NK-92 (cell line): Measurements from ENCODE around the gene CLEC6A.
"Not testable (repeated sequence)": the region's sequence is repeated elsewhere in the genome, so short reads cannot be mapped to it uniquely, and the experiment has no call there.

Experiments used
- DNase-seq: peaks from one replicate; lab custom pipeline; 2025; ENCODE audit not compliant: unreplicated experiment; lab: John Stamatoyannopoulos, UW

CLEC6A gene

DNA sequence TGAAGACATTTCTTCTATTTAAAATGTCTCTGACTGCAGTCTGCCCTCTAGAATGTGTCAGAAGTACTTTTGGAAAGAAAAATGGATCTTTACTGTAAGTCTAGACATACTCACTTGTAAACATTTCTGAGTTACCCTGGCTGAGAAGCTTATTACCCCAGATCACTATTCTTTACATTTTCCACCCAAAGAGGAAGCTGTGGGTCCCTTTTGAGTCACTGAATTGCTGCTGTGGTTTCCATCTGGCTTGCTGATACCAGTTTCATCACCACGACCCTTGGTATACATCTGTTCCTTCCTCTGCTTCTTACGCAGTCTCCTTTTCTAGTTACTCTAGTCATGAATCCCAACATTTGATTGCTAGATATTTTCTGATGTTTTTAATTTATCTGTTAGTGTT is 37.3 kb downstream of the CLEC6A start:
- DNase-seq, result no peak

DNA sequence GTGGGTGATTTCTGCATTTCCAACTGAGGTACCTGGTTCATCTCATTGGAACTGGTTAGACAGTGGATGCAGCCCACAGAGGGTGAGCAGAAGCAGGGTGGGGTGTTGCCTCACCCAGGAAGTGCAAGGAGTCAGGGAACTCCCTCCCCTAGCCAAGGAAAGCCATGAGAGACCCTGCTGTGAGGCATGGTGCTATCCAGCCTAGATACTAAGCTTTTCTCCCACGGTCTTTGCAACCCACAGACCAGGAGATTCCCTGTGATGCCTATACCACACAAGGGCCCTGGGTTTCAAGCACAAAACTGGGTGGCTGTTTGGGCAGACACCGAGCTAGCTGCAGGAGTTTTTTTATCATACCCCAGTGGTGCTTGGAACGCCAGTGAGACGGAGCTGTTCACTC is 39.9 kb downstream of the CLEC6A start:
- DNase-seq, result not testable (repeated sequence)

DNA sequence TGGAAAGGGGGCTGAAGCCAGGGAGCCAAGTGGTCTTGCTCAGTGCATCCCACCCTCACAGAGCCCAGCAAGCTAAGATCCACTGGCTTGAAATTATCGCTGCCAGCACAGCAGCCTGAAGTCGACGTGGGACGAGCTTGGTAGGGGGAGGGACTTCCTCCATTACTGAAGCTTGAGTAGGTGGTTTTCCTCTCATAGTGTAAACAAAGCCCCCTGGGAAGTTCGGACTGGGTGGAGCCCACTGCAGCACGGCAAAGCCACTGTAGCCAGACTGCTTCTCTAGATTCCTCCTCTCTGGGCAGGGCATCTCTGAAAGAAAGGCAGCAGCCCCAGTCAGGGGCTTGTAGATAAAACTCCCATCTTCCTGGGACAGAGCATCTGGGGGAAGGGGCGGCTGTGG is 40.3 kb downstream of the CLEC6A start:
- DNase-seq, result not testable (repeated sequence)

DNA sequence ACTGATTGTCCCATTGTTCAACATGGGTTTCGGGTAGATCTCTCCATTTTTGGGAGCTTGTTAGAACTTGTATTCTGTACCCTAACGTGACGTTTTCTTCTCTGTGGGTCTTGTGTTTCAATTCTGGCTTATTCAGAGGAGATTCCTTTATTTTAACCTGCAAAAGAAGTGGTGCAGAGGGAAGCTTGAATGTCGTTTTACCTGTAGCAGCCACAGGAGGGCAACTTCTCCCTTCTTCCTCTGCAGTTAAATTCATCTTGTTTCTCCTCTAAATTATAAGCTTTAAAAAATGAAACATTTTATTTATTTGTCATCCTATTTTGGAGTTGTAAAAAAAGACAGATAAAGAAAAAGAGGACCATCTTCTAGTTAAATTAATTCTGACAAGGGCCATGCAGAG is 43.9 kb downstream of the CLEC6A start:
- no peak for DNase-seq

DNA sequence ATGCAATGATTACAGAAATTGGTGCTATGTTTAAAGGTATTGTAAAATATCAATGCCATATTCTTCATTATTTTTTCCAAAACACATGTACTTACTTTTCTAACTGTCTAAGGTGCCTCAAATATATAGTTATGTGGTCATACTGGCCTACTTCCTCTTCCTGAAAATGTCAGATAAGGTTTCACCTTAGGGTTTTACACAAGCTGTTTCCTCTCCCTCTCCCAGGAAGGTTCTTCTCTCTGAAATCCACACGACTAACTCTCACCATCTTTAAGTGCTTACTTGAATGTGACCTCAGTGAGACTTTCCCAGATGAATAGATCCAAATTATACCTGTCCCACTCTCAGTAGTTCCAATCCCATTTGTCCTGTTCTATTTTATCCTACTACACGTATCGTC is 46.0 kb downstream of the CLEC6A start:
- DNase-seq, result no peak

DNA sequence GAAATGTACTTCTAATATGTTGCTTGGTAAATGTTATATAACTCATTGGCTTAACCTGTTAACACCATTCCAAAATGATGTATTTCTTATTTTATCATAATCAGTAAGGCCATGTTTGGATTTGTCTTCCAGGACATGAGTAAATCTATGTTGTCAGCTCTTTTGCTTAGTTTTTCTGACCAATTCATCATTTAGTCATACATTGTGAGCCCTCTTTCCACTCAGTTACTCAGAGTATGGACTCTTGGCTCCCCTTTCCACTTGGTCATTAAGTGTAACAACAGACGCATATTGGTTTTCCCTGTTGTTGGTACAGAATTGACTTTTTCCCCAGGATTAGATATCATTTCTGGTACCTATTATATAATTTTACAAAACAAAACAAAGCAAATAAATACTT is 48.6 kb downstream of the CLEC6A start:
- DNase-seq, result no peak

DNA sequence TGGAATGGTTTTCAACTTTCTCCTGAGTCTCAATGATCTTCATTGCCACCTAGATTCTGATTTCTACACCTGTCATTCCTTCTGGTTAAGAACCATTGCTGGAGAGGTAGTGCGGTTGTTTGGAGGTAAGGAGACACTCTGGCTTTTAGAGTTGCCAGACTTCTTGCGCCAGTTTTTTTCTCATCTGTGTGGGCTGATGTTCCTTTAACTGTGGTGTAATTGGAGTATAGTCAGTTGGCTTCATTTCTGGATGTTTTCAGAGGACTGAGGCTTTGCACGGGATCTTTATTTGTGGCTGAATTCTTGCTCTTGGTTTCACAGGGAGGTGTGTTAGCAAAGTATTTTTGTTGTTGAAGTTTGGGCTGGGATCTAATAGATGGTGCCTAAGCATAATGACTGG is 51.8 kb downstream of the CLEC6A start:
- DNase-seq, result no peak

DNA sequence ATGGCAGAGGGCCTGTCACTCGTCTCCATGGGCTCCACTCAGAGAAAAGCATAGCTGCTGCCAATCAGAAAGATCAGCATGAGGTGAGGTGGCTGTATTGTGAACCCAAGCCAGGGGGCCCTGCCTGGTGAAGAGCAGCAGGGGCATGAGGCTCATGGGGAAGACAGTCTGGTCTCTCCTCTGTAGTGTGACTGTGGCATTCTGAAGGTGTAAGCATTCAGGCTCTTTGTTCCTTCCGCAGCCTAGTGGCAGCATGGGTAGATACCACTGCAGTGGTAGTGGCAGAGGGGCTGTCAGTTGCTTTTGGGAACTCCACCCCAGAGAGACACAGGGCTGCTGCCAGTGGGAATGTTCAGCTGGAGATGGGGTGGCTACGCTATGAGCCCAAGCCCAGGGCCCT is 52.5 kb downstream of the CLEC6A start:
- no peak for DNase-seq

DNA sequence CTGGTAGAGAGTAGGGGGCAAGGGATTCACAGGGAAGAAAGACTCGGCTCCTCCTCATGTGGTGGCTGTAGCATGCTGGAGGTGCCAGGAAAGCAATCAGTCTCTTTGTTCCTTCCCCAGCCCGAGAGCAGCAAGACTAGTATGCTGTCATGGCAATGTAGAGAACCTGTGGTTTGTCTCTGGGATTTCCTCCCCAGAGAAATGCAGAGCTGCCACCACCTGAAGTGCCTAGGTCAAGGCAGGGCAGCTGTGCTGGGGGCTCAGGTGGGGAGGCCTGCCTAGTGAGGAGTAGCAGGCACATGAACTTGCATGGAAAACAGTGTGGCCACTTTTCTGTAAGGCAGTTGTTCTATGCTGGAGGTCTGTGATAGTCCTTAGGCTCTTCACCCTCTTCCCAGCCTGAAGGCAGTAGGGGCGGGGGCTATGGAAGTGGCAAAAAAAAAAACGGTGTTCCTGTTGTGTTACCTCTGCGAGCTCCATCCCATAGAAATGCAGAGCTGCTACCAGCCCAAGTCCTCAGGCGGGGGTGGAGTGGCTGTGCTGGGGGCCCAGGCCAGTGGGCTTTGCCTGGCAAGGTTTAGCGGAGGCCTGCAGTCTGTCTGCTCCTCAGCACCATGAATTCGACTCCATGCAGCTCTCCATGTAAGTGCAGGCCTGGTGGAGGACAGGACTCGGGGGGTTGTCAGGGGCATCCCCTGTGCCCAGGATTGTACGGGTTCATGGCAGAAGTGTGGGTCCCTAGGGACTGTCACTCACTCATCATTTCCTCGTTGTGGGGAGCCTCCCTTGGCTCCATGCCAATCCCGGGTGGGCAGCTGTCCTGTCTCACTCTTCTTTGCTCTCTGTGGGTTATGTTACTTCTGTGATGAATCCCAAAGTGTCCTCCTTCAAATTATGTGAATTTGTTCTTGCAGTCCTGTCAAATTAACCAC is 53.4 kb downstream of the CLEC6A start:
- DNase-seq, result no peak

DNA sequence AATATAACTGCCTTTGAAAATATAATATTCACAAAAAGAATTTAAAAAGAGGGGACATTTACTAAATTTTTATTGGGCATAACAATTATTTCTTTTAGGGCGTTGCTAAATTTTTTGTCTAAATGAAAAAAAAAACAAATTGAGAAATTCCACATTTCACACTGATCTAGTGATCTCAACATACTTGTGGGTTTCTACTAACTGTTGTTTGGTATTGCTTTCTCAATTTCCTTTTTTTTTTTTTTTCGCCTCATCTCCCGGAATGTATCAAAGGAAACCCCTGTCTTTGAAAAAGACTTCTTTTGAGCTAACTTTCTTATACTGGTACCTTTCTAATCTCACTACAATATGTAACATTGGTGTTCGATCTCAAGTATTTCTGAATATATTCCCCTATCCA is 57.5 kb downstream of the CLEC6A start, which contains the start of gene CLEC4D:
Gene CLEC4D (plus strand): TSS at position 248 of the 400 bp plus-strand sequence. CDS start 230 bp downstream, outside the sequence.
- DNase-seq, result no peak

DNA sequence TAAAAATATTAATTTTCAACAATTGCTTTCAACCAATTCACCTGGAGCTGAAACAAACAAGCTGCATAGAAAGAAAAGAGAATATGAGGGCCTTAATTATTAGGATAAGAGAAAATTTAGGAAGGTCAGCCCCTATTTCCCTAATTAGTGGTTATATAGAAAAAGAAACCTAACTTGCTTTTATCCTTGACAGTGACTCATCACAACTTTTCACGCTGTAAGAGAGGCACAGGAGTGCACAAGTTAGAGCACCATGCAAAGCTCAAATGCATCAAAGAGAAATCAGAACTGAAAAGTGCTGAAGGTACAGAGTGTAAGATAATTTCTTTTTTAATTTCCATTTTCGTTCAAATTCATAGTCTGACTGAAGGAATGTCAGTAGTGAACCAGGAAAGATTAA is 62.2 kb downstream of the CLEC6A start:
- no peak for DNase-seq

DNA sequence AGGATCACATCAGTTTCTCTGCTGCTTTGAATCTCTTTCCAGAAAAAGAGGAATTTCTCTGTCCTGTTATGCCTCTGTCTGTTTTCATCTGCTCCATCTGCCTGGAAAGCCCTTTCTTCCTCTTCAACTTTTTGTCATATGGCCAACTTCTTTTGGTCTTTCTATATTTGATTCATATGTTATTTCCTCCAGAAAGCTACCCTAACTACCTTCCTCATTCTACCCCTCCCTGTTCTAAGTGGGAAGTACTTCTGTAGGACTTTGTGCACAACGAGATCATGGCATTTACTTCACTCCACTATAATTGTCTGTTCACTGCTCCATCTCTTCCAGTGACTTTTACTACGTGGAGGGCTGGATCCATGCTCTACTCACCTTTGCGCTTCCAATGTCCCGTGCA is 63.4 kb downstream of the CLEC6A start:
- DNase-seq, result no peak

DNA sequence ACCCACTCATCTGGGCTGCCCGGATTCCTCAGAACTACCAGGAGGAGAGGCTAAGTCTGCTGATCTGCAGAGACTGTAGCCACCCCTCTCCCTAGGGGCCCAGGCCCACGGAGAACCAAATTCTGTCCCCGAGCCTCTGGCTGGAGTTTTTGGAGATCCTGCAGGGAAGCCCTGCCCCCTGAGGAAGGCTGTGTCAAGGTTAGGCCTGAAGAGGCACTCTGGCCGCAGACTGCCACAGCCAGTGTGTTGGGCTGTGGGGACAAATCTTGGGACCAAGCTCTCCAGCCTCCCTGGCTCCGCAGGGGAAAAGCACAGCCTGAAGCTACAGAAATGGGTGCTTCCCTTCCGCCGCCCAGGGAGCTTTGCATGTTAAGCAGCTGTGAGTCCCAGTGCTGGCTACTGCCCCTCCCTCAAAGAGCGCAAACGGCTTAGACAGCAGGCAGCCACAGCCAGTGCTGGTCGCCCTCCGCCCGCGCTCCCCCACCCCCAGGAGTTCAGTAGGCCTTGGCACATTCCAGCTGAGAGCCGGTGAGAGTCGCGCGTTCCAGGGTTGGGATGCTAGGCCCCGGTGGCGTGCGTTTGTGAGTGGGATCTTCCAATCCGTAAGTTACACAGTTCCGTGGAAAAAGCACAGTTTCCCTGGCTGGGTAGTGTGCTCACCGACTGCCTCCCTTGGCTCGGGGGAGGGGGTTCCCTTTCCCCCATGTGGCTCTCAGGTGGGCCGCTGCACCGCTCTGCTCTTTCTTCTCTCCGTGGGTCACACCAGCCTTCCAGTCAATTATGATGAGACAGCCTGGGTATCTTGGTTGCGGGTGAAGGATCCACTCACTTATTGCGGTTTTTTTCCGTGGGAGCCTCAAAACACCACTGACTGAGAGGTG is 71.7 kb downstream of the CLEC6A start:
- no peak for DNase-seq
